HG02943 (cell line): ENCODE data around the gene SELENOO.

Source experiments
- ATAC-seq: cut with Tn5 transposase; IDR thresholded peaks from one replicate; pipeline ENCODE4 v1.9.1; 2021; ENCODE audit warnings: mild to moderate bottlenecking, low read depth, moderate library complexity; ENCODE audit not compliant: unreplicated experiment

Gene SELENOO

DNA sequence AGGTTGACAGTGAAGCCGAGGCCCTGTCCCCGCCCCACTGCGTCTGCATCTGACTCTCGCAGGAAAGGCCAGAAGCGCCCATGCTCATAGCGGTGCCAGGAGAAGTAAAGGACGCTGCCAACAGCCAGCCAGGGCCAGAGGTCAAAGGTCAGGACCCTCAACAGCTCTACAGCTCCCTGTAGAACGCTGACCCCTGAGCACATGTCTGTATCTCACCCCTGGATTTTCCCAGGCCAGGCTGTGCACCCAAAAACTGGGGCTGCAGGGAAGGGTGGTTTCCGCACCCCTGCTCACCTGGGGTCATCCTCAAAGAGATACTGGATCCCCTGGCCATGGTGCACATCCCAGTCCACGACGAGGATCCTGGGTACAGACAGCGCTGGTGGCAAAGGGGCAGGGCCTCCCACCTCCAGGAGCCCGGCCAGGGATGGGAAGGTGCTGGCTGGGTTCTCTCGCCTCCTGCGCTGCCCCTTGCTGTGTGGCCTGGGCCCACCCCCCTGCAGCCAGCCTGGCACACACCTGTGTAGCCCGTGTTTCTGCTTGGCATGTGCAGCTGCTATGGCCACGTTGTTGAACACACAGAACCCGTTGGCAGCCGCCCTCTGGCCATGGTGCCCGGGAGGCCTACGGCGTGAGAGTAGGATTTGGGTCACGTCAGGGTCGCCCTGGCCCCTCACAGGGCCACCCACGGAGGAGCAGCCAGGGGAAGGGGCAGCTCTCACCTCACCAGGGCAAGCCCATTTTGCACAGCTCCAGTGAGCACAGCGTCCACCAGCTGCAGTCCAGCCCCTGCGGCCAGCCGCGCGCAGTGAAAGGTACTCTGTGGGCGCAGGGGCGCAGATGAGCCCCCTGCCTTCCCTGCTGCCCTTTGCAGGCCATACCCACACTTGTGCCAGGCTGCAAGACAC is 48.8 kb downstream of the SELENOO start:
- no peak for ATAC-seq

DNA sequence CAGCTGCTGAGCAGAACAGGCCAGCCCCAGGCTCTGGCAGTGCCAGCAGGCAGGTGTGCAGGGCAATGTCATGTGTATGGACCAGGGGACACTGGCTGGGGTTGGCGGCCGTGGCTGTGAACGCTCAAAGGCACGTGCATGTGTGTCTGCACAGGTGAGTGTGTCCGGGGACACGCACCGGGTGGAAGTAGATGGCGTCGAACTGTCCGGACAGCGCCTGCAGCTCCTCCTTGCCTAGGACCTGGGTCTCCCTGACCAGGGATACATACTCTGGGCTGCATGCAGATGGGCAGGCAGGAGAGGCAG is 49.4 kb downstream of the SELENOO start:
- ATAC-seq: no peak

DNA sequence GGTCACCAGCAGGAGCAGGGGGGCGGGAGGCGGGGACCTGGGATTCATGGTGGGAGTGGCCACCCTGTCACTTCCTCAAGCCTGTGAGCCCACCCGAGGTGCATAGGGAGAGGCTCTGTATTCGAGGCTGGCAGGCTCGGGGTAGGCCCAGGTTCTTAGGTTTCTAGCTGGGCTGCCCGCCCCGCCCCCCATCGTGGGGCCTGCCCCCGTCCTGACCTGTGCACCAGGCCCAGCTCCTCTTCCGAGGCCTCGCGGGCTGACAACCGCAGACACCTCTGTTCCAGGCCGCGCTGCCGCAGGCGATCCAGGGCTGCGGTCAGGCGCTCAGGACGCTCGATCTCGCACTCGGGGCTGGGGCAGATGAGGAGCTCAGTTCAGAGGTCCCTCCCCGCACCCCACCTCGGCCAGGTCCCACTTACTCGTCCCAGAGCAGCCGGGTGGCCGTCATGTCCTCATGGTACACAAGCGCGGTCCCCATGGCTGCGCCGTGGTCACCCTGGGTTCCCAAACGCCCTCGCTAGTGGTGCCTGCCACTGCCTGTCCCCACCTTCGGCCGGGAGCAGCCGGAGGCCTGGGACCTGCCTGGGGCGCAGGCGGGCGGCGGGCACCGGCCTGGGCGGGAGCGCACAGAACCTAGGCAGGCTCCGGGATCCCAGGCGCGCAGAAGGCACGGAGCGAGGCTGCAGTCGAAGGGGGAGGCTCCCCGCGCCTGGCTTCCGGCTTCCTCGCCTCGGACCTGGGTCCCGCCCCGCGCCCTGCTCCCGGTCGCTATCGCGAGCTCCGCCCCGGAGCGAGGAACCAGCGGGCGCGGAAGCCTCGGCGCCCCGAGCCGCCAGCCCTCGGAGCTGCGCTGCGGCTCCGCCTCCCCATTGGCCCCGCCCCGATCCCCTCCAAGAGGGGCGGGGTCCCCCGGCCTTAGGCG is 50.0 kb downstream of the SELENOO start, which contains the start of gene HDAC10:
HDAC10 (minus strand) TSS at position 711 of the 922 bp plus-strand sequence; CDS start at position 478, 233 bp downstream.
- ATAC-seq: no peak

DNA sequence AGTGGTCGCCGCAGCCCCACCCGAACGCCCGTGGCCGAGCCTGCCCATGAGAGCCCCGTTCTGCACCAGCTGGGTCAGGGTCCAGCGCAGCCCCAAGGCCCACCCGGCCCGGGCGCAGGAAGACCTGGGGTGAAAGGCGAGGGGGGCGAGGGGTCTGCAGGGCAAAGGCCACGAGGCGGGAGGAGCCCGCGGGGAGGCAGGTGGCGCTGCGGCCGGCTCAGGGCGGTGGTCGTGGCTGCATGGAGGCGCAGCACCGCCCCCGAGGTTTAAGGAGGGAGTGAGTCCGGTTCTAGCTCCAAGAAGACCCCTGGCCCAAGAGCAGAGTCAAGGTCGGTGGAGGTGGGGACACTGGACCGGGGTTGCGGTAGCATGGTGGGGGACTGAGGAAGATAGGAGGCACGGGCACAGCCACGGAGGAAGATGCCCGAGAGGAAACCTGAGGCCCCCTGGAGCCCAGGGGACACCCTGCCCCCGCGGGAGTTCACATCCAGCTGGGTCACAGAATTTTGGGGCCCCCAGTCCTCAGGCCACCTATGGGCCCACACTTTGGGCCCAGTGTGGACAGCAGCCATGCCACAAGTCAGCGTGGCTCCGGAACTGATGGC is 50.8 kb downstream of the SELENOO start:
- no peak for ATAC-seq

DNA sequence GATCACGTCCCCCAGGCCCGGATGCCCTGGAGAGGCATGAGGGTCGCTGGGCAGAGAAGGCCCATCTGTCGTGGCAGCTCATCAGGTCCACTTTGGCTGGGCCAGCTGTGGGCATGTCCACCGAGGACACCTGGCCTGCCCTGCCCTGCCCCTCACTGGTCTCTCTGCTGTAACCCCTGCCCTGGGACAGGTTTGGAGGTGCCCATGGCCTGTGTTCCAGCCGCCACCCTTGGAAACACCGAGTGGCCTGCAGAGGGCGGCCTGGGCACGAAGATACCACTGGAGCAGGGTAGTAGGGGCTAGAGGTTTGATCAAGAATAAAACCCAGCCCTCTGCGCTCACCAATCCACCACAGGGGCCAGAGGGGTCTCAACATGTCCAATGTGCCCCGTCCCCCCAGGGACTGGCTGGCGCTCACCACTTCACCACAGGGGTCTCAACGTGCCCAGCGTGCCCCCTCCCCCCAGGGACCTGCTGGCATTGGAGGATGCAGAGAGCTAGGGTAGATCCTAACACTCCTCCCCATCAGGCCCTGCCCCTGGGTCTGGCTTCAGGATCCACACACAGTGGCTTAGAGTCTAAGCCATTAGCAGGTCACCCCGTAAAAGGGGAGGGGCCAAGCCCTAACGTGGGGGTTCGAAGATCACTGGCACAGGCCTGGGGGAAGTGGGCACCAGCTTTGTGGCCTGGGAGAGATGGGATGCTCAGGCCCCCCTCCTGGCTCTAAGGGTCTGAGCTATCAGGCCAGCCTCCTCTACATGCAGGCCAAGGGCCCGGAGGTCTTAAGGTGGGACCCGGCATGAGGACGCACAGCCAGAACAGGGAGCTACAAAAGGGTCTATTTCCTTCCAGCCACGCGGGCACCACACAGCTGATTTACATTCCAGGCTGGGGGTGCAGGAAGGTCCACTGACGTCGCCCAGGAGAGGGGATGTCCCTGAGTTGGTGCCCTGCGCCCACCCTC is 51.6 kb downstream of the SELENOO start:
- no peak for ATAC-seq

DNA sequence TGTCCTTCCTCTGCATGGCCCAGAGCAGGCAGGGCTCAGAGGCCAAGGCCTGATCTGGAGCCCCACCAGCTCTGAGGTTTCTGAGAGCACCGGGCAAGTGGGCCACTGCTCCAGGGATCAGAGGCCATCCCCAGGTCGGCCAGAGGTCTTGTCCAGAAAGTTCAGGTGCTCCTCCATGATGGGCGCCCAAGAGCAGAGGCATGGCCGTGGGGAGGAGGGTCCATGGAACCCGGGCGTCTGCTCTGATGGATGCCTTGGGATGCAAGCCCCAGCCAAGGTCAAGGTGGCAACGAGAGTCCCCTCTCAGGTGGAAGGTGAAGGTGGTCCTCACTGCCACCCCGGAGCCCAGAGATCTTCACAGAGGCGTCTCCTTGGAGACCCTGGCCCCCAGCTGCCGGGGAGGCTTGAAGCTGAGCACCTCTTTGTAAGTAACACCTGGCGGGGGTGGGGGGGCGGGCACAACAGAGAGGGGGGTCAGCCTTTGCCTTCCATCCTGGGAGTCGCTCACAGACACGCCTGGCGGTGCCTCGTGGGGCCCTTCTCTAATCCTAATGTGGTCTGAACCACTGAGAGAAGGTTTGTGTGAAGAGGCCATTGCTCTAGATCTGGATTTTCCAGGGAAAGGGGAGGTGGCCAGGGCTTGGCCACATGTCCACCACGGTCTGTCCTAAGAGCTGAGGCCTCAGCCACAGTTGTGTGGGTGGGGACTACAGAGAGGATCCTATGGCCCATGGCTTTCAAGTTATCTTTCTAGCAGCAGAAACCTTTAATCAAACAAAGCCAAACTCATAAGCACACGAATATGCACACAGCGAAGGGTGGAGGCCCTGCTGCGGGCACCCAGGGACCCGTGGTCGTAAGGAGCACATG is 52.5 kb downstream of the SELENOO start:
- no peak for ATAC-seq

DNA sequence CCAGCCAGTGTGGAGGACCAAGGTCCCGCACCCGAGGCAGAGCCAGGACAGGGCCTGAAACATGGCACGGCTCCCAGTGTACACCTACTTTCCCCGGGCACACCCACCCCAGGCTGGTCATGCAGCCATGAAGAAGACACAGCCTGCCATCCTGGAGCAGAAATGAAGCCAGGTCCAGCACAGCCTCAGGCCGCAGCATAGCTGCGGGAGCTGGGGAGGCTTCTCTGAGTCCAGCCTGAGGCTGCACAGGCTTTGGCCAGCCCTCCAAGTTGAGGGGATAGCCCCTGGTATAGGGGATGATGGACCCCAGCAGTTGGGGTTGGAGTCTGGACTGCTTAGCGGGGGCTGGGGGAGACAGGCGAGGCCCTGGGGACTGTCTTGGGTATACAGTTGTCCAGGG is 53.1 kb downstream of the SELENOO start:
- ATAC-seq: no peak

DNA sequence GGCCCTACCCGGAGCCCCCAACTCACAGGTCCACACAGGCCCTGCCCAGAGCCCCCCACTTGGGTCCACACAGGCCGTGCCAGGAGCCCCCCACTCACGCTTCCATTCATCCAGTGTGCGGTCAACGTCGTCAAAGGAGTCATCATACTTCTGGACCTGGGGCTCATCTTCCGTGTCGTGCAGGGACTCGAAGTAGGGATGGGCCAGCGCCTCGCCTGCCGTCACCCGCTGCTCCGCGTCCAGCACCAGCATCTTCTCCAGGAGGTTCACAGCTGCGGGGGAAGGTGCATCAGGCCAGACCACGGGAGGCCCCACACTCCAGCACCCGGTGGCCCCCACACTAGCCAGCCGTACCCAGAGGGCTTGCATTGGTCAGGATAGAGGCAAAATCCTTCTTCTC is 54.3 kb downstream of the SELENOO start:
- no peak for ATAC-seq

DNA sequence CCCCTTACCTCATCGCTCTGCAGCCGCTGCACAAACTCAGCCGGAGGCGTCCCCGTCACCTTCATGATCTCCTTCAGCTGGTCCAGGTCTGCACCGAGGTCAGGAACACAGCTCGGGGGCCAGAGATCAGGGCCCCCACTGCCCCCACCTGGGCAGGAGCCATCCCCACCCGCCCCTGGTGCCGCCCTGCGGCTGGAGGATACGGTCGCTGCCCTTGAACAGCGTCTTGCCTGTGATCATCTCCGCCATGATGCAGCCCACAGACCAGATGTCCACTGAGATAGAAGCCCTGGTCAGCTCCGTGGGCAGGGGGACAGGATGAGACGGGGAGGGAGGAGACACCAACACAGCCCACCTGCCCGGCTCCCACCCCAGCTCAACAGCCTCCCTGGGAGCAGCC is 54.8 kb downstream of the SELENOO start:
- no peak for ATAC-seq

DNA sequence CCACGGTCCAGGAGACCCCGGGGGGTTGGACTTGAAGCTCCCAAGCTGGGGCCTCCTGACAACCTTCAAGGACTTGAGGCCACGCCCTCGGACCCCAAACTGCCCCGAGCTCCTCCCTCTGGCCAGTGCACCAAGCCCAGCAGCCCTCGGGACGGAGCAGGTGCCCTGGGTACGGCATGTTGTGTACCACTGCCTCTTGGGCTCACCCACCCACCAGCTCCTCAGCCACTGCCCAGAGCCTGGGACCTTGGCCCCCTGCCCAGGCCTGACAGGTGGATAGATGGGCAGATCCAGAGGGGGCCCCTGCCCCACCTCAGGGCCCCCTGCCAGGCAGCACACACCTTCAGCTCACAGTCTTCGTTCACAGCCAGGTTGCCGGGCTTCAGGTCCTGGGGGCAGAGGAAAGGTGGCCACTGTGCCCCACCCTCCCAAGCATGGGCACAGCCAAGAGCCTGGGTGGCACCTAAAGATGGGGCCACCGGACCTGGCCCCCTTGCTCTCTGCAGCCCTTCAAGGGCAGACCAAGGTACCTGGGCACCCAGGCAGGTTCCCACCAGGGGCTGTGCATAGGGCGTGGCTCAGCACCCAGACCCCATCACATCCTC is 55.5 kb downstream of the SELENOO start:
- no peak for ATAC-seq

DNA sequence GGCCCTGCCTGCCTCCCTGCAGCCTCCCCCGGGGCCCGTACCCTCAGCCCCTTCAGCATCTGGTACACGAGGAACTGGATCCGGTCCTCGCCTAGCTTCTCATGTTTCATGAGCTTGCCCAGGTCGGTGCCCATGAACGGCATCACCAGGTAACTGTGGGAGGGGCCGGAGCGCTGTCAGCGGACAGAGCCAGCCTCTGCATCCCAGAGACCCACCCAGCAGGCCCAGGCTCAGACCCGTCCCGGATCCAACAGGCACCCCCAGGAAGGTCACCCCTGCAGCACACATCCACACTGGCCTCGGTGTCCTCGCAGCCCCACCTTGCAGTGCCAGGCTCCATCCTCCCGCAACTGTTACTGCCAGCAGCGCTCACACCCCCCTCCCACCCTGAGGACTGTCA is 56.2 kb downstream of the SELENOO start:
- no peak for ATAC-seq

DNA sequence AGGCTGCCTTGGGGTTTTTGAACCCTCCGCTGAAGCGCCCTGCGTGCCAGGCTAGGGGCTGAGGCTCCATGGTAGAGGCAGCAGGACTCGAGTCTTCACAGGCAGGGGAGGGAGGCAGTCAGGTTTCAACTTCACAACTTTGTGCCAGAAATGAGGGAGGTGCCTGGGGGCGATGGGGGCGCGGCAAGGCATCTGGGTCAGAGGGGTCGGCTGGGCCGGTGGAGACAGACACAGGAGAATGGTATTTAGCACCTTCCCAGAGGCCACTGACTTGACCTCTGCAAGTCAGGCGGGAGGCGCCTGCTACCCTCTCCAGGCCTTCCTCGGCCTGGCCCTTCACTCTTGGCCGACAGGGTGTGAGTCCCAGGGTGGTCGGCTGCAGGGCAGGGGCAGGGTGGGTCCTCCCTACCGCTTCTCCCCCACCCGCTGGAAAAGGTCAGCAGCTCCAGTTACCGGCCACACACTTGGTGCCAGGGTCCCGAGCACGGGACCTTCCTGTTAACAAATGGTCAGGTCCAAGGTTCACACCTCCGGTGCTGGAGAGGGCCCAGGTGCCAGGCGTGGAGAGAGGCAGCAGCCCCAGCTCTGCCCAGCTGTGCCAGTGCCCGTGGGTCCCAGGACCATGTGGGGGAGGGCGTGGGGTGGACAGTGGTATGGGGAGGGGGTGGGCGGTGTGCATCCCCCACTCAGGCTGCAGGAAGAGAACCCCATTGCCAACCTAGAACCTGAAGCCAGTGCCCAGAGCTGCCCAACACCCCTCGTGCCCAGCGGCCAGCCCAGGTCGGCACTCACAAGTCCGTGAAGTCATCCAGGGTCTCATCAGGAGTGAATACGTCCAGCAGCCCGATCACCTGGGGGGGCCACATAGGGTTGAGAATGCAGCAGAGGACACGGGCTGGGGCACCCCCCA is 56.9 kb downstream of the SELENOO start:
- no peak for ATAC-seq

DNA sequence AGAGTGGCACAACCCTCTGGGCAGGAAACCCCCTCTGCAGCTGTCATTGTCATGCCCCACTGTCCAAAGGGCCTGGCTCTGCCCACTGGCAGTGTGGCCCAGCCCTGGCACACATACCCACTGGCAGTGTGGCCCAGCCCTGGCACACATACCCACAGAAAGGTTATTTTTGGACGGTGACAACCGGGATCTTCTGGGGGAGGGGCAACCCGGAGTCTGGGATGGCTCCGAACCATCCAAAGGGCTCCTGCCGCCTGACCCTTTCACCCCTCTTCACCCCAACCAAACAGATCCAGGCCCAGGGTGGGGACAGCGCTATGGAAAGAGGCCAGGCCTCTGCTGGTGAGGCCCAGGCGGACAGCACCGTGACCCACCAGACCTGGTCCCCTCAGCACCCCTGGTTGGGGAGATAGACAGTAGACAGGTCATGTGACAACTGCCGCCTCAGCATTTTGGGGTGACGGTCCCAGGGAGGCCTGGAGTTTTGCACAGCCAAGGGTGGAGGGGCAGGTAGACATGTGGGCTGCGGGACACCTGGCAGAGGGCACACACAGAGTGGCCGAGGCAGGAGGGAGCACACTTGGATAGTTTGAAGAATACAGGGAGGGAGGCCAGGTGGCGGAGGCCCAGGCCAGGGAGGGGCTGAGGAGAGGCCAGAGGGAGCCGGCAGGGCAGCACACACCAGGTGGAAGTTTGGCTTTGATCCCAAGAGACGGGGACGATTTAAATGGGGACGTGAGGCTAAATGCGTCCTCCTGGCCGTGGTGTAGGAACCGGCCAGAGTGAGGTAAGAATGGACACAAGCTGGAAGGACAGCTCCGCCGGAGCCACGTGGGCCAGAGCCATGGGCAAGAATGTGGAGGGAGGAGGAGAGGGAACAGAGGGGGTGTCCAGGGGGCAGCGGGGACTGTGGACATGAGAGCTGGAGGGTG is 57.8 kb downstream of the SELENOO start:
- no peak for ATAC-seq

DNA sequence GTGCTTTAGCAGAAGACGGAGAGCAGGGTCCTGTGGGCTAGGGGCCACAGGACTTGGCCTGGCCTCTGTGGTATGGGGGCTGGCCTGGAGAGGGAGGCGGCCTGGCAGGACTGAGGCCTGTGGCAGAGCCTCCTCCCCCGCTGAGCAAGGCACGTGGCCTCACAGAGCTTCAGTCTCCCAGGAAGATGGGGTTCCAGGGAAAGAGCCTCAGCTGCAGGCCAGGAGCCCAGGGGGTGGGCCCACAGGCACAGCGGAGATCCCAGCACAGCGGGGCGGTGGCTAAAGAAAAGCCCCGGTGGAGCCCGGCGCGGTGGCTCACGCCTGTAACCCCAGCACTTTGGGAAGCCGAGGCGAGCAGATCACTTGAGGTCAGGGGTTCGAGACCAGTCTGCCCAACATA is 58.5 kb downstream of the SELENOO start:
- ATAC-seq: no peak

DNA sequence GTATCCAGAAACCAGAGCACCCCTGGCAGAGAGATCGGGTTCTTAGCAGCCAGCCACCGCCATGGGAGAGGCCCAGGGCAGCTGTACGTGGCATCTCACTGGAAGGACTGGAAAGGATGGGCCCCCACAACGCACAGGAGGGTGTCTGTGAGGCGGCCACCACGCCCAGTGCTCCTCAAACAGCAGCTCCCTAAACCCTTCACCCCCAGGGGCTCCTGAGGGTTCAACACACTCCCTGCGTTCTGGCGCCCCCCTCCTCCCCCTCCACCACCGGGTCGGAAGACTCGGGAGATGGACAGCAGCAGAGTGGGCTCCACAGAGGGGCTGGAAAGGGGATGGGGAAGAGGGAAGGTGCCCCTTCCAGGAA is 59.6 kb downstream of the SELENOO start:
- ATAC-seq: no peak

DNA sequence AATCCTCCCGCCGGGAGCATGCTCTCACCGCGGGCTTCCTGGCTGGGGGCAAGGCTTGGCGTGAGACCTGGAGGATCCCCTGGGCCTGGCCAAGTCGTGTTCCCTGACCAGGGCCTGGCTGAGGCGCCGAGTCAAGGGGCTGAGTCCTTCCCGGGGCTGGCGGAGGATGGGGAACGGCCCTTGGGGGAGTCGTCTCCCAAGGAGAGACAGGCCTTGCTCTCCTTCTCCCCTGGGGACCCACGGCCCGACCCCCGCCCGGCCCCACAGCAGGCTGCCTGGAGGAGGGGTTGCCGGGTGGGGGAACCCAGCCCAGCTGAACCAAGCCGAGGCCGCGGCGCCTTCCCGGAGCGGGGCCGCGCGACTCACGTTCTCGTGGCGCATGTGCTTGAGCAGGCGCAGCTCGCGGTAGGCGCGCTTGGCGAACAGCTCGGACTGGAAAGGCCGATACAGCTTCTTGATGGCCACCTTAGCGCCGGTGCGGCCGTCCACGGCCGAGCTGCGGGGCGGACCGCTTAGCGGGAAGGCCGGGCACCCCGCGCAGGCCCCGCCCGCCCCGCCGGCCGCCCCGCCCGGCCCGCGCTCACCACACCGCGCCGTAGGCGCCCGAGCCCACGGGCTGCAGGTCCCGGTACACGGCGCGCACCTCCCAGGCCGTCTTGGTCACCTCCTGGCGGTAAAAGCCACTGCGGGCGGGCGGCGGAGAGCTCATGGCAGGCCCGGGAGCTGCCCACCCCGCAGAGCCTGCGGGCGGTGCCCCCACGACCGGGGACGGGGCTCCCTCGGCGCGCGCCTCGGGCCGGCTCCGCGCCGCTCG is 60.2 kb downstream of the SELENOO start:
- ATAC-seq: no peak
